ENCODE results near the gene TBC1D1. TPM values are rescaled to one million over a fixed set of nuclear protein-coding genes. Genes with fewer than 3 reads are reported as not detected.

TBC1D1 gene
- 176 and 181 TPM in 2 replicates for total RNA-seq

DNA sequence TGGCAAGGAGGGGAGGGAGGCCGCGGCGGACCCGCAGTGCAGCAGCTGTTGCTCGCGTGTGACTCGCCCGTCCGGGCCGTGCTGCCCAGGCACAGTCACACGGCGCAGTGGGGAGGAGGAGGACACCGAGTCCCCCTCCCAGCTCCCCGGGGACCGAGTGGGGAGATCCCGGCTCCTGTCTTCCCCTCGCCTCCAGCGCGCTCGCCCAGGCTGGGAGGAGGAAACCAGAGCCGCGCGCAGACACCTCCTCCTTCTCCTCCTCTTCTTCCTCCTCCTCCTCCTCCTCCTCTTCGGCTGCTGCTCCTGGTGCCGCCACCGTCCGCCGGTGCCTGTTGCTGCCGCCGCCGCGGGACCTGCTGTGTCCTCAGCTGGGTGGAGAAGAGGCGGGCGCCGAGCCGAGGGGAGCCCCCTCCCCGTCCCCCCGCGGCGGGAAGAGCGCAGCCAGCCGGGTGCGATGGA is at the start of gene TBC1D1:
Gene TBC1D1, plus strand, starts transcription at position 284 of the 459 bp plus-strand sequence. CDS start 11,012 bp downstream, outside the sequence.
- DNase-seq (ENCODE audit: low read depth): no peak

- no peak for DNase-seq (ENCODE audit: low read depth)
These were observed 46.7 kb upstream of the TBC1D1 start for GRCh38 chr4:37844204-37844603.

DNA sequence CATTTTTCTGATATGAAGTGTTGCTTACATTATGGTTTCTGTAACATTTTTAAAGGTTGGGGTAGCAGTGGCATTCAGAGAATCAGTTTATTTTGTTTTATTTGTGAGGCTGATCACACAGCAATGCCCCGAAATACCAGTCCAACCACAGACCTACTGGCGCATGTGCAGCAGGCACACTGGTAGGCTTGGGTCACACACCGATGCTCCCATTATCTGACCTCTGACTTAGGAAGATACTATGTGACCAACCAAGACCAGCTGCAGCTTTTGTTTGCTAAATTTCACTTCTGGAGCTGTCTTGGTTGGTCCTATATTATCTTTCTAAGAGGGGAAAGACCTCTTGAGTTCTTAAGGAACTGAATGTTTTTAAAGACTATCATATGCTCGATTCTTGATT is 45.7 kb upstream of the TBC1D1 start:
- DNase-seq (ENCODE audit: low read depth): no peak

- no peak for DNase-seq (ENCODE audit: low read depth)
These were observed 43.5 kb upstream of the TBC1D1 start for GRCh38 chr4:37847311-37847884.

DNA sequence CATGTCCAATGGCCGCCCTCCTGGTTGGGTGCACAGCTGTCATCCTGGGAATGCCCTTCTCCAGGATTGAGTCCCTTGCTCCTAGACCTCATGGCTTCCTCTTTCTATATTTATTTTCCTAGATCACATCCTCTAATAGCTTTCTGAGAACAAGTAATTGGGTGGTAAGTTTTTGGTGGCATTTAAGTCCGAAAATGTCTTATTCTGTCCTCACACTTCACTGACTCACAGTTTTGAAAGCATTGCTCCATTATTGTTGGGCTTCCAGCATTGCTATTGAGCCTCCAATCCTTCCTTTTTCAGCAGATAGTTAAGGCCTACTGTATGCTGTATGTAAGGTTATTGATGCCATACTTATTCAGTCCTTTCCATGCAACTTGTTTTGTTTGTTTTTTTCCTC is 38.5 kb upstream of the TBC1D1 start:
- no peak for DNase-seq (ENCODE audit: low read depth)

- DNase-seq (ENCODE audit: low read depth): no peak
These were observed 32.8 kb upstream of the TBC1D1 start for GRCh38 chr4:37858112-37858511.

DNA sequence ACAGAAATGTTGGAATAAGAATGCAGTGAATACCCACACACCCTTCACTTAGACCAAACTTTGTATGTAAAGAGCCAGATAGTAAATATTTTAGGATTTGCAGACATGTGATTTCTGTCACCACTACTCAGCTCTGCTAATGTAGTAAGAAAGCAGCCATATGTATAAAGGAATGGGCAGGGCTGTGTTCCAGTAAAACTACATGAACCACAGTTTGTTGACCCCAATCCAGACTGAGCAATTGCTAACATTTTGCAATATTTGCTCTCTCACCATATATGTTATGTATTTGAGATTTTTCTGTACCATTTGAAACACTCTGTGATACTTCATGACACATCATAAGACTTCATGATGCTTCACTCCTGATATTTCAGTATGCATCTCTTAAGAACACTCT is 32.0 kb upstream of the TBC1D1 start:
- no peak for DNase-seq (ENCODE audit: low read depth)

DNA sequence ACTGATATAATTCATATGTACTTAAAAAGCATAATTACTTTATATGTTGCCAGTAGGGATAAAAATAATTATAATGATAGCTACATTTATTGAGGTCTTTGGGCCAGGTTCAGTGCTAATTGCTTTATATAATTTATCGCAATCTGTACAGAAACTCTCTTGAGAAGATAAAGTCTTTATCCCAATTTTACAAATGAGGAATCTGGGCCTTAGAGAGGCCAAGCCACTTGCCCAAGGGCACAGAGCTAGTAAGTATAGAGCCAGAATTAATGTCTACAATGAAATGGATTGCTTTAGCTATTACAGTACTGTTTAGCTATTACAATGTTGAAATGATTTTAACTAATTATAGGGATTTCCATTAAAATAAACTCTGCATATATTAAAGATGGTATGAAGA is 30.6 kb upstream of the TBC1D1 start:
- DNase-seq (ENCODE audit: low read depth): no peak

GRCh38 chr4:37862961-37863360 is 27.9 kb upstream of the TBC1D1 start:
- DNase-seq (ENCODE audit: low read depth): no peak

- DNase-seq (ENCODE audit: low read depth): no peak
These were observed 26.1 kb upstream of the TBC1D1 start for GRCh38 chr4:37864786-37865185.

GRCh38 chr4:37865450-37865849 is 25.4 kb upstream of the TBC1D1 start:
- DNase-seq (ENCODE audit: low read depth): peak; percentile 32

- no peak for DNase-seq (ENCODE audit: low read depth)
These were observed 23.8 kb upstream of the TBC1D1 start for GRCh38 chr4:37867102-37867501.

- DNase-seq (ENCODE audit: low read depth): no peak
These were observed 22.6 kb upstream of the TBC1D1 start for GRCh38 chr4:37868238-37868637.

DNA sequence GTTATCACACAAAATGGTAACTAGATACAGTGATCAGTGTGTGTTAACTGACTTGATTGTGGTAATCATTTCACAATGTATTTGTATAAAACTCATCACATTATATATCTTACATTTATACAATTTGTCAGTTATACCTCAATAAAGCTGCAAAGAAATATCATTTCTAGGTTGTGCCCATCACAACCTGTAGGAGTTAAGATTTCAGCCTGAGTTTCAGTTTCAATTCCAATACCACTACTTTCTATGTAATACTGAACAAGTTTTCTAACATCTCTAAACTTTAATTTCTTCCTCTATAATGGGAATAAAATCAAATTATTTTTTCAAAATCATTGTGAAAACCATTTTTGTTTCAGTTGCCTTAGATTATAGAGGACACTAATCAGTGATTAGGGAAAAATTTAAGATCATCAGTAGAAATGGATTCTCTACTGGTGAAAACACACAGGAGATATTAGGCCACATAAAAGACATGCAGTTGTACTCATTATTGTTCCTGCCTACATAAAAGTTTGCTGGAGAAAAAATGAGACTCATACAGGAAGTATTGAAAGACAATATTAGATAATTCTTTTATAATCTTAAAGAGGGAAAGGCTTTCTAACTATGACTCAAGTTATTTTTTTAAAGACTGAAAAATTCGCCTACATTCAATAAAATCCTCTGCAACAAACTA is 18.4 kb upstream of the TBC1D1 start:
- DNase-seq (ENCODE audit: low read depth): no peak

- peak; percentile 87 for DNase-seq (ENCODE audit: low read depth)
These were observed 17.5 kb upstream of the TBC1D1 start for GRCh38 chr4:37873386-37873785.

- DNase-seq (ENCODE audit: low read depth): peak; percentile 5
These were observed 14.7 kb upstream of the TBC1D1 start for GRCh38 chr4:37876156-37876555.

DNA sequence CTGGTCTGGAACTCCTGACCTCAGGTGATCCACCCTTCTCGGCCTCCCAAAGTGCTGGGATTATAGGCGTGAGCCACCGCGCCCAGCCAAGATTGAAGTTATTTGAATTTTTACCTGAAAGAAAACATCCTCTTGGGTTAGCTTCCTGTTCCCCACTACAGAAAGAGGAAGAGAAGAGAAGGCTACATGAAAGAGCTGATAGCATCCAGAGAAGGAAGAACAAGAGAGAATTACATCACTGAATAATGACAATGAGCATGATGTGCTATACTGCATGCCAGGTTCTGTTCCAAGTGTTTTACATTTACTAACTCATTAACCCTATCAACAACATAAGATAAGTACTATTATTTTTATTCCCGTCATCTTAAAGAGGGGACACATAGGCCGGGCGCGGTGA is 11.5 kb upstream of the TBC1D1 start:
- no peak for DNase-seq (ENCODE audit: low read depth)

- DNase-seq (ENCODE audit: low read depth): no peak
These were observed 9.1 kb upstream of the TBC1D1 start for GRCh38 chr4:37881811-37882210.

DNA sequence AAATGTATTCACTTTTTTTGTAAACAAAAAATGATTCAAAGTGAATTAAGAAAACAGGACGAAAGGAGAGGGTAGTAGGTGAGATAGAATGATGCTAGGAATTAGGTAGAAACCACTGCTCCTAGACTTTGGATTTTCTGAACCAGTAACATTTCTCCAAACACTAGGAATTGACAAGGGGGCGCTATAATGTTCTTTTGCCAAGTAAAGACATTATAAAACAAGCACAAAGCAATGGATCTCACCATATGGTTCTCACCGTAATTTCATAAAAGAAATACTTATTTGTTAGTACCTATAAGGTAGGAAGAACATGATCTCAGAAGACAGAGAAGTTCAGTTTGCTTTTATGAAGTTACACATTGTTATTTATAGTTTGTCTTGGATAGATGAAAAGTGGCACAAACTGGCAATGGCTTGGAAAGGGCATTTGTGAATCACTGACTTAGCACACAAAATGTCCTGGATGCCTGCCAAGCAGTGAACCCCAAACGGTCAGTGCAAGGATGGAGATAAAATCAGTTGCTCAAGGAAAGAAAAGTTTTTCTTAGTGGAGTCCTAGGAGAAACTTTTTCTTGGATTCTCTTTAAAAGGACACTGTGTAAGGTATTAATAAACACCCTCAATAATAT is 8.1 kb upstream of the TBC1D1 start:
- peak; percentile 39 for DNase-seq (ENCODE audit: low read depth)

DNA sequence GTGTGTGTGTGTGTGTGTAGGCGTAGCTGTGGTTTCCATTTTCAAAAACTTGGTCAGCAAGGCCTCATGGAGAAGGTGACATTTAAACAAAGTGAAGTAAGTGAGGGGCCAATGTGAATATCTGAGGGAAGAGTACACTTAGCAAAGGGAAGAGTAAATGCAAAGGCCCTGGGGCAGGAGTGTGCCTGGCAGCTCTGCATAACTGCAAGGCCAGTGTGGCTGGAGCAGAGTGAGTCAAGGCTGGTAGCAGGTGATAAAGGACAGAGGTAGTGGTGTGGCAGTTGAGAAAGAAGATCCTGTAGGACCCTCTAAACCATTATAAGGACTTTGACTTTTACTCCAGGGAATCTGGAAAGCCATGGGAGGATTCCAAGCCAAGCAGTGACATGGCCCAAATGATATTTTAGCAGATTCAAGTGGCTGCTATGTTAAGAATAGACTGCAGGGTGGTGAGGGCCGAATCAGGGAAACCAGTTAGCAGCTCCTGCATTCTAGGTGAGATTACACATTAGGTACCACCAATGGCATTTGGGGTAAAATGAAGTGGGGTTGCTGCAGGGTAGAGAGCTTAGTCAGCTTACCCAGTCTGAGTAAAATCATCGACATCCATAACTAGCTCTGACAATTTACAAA is 5.9 kb upstream of the TBC1D1 start:
- DNase-seq (ENCODE audit: low read depth): no peak

DNA sequence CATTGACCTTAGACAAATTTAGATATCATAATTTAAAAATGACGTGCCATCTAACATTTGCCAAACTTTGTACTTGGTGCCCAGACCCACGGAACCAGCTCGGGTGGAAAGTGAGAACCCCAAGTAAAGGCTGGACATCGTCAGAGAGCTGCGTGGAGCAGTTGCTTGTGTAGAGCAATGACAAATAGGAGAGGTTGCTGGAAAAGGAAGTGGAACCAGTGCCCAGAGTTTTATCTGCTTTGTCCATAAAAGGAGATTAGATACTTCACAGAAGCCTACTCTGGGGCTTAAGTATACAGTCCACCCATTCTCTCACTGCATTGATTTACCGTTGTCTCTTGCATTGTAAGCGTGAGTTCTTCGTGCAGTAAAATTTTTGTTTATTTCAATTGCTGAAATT is 5.4 kb upstream of the TBC1D1 start:
- no peak for DNase-seq (ENCODE audit: low read depth)

DNA sequence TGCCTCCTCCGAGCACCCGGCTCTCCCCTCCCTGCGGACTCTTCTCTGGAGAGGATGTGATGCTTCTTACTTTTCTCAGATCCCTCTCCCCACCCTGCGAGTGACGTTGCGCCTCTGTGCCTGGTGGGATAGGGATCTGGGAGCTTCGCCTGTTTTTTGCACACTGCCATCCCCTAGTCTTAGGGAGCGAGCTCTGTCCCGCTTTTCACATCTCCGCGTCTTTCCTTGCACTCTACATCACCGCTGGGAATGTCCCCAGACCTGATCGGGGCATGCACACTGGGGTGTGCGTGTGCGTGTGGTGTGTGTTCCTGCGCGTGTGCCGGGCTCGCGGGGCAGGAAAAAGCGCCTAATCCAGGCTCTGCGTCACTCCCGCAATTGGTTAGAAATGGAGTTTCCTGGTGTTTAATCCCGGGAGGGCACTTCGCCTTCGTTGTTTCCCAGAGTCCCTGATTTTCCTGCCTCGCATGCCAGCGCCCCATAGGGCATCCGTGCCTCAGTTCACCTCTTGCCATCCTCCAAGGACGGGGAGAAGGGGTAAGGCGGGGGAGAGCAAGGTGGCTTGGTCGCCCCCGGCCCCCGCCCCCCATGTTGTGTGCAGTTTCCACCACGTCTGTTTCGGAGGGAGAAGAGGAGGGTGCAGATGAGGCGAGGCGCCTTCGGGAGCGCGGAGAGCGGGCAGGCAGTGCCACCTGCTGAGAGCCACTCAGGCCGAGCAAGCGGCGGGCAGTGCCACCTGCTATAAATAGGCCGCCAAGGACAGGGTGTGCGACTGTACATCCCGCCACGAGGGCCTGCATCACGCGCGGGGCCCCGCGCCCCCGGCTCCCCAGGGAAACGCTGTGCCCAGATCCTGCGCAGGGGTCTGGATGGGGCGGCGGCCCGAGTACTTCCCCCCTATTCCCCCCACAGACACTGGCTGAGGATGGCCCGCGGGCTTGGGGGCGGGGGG is 759 bp upstream of the TBC1D1 start:
- DNase-seq (ENCODE audit: low read depth): no peak
